ENCODE measurements around the gene PCDHA1.
A peak's percentile ranks its signal among the peaks of the same experiment; 100 is the strongest.
"Not testable (repeated sequence)": the region's sequence is repeated elsewhere in the genome, so short reads cannot be mapped to it uniquely, and the experiment has no call there.

Gene PCDHA1

DNA sequence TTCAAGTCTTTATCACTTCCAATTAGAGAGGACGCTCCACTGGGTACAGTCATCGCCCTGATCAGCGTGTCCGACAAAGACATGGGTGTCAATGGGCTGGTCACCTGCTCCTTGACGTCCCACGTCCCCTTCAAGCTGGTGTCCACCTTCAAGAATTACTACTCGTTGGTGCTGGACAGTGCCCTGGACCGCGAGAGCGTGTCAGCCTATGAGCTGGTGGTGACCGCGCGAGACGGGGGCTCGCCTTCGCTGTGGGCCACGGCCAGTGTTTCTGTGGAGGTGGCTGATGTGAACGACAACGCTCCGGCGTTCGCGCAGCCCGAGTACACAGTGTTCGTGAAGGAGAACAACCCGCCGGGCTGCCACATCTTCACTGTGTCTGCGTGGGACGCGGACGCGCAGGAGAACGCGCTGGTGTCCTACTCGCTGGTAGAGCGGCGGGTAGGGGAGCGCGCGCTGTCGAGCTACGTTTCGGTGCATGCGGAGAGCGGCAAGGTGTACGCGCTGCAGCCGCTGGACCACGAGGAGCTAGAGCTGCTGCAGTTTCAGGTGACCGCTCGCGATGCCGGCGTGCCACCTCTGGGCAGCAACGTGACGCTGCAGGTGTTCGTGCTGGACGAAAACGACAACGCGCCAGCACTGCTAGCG is 22.4 kb downstream of the PCDHA1 start:
- not testable (repeated sequence) for DNase-seq (ENCODE audit: low read depth in 2 of 3, low spot score in 1 of 3)

GRCh38 chr5:140808889-140809291 is 22.9 kb downstream of the PCDHA1 start:
- no peak for DNase-seq (ENCODE audit: low read depth in 2 of 3, low spot score in 1 of 3)

DNA sequence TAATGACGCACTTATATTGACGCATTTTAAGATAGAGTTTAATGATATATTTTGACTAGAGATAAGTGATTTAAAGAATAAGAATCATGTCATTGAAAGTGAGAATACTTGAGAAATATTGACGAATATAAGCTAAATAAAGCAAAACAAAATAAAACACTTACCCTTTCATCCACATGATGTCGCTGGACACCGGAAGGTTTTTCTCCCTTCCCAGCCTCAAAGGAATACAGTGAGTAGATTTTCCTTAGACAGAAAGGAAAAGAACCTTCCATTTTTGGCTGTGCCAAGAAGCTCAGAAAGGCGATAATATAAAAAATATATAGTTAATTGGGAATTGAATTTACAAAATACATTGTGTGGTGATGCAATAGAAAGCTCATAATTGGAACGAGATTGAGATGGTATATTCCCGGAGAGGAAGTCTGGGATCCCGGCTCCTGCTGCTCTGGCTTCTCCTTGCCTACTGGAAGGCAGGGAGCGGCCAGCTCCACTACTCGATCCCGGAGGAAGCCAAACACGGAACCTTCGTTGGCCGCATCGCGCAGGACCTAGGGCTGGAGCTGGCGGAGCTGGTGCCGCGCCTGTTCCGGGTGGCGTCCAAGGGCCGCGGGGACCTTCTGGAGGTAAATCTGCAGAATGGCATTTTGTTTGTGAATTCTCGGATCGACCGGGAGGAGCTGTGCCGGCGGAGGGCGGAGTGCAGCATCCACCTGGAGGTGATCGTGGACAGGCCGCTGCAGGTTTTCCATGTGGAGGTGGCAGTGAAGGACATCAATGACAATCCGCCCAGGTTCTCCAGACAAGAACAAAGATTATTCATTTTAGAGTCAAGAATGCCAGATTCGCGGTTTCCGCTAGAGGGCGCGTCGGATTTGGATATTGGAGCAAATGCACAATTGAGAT is 35.7 kb downstream of the PCDHA1 start, which contains the start of gene PCDHA5:
Gene PCDHA5 (plus strand): TSS at position 239 of the 906 bp plus-strand sequence.
- peak in 2 of 3 donors; percentile 15 to 34 for DNase-seq (ENCODE audit: low read depth in 2 of 3, low spot score in 1 of 3)

DNA sequence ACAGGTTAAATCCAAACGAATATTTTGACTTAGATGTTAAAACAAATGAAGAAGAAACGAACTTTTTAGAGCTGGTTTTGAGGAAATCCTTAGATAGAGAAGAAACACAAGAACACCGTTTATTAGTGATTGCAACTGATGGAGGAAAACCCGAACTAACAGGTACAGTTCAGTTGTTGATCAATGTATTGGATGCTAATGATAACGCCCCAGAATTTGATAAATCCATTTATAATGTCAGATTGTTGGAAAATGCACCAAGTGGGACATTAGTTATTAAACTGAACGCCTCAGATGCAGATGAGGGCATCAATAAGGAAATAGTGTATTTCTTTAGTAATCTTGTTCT is 36.3 kb downstream of the PCDHA1 start:
- no peak for DNase-seq (ENCODE audit: low read depth in 2 of 3, low spot score in 1 of 3)

- not testable (repeated sequence) for DNase-seq (ENCODE audit: low read depth in 2 of 3, low spot score in 1 of 3)
These were observed 37.0 kb downstream of the PCDHA1 start for GRCh38 chr5:140822969-140823368.

GRCh38 chr5:140823475-140823874 is 37.5 kb downstream of the PCDHA1 start:
- no peak for DNase-seq (ENCODE audit: low read depth in 2 of 3, low spot score in 1 of 3)

GRCh38 chr5:140827704-140828361 is 41.9 kb downstream of the PCDHA1 start, which contains the start of gene PCDHA6:
Gene PCDHA6, plus strand, starts transcription at chr5:140827960. Its CDS starts 132 bp downstream, at chr5:140828092.
- DNase-seq (ENCODE audit: low read depth in 2 of 3, low spot score in 1 of 3), result no peak

- DNase-seq (ENCODE audit: low read depth in 2 of 3, low spot score in 1 of 3), result no peak
These were observed 42.4 kb downstream of the PCDHA1 start for GRCh38 chr5:140828362-140828737.

DNA sequence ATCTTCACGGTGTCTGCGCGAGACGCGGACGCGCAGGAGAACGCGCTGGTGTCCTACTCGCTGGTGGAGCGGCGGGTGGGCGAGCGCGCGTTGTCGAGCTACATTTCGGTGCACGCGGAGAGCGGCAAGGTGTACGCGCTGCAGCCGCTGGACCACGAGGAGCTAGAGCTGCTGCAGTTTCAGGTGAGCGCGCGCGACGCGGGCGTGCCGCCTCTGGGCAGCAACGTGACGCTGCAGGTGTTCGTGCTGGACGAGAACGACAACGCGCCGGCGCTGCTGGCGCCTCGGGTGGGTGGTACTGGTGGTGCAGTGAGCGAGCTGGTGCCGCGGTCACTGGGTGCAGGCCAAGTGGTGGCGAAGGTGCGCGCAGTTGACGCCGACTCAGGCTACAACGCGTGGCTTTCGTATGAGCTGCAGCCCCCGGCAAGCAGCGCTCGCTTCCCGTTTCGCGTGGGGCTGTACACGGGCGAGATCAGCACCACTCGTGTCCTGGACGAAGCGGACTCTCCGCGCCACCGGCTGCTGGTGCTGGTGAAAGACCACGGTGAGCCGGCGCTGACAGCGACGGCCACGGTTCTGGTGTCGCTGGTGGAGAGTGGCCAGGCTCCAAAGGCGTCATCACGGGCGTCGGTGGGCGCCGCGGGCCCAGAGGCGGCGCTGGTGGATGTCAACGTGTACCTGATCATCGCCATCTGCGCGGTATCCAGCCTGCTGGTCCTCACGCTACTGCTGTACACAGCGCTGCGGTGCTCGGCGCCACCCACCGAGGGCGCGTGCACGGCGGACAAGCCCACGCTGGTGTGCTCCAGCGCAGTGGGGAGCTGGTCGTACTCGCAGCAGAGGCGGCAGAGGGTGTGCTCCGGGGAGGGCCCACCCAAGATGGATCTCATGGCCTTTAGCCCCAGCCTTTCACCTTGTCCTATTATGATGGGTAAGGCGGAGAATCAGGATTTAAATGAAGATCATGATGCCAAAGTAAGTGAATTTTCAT is 43.9 kb downstream of the PCDHA1 start:
- not testable (repeated sequence) for DNase-seq (ENCODE audit: low read depth in 2 of 3, low spot score in 1 of 3)

GRCh38 chr5:140833993-140834392 is 48.1 kb downstream of the PCDHA1 start, which contains the start of gene PCDHA7:
Gene PCDHA7, plus strand, starts transcription at chr5:140834269. Its CDS starts 115 bp downstream, at chr5:140834384.
- no peak for DNase-seq (ENCODE audit: low read depth in 2 of 3, low spot score in 1 of 3)

- not testable (repeated sequence) for DNase-seq (ENCODE audit: low read depth in 2 of 3, low spot score in 1 of 3)
These were observed 48.6 kb downstream of the PCDHA1 start for GRCh38 chr5:140834439-140835008.

DNA sequence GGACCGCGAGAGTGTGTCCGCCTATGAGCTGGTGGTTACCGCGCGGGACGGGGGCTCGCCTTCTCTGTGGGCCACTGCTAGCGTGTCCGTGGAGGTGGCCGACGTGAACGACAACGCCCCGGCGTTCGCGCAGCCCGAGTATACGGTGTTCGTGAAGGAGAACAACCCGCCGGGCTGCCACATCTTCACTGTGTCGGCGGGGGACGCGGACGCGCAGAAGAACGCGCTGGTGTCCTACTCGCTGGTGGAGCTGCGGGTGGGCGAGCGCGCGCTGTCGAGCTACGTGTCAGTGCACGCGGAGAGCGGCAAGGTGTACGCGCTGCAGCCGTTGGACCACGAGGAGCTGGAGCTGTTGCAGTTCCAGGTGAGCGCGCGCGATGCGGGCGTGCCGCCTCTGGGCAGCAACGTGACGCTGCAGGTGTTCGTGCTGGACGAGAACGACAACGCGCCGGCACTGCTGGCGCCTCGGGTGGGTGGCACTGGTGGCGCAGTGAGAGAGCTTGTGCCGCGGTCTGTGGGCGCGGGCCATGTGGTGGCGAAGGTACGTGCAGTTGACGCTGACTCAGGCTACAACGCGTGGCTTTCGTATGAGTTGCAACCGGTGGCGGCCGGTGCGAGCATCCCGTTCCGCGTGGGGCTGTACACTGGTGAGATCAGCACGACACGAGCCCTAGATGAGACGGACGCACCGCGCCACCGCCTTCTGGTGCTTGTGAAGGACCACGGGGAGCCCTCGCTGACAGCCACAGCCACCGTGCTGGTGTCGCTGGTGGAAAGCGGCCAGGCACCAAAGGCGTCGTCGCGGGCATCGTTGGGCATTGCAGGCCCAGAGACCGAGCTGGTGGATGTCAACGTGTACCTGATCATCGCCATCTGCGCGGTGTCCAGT is 49.9 kb downstream of the PCDHA1 start:
- DNase-seq (ENCODE audit: low read depth in 2 of 3, low spot score in 1 of 3), result no peak

GRCh38 chr5:140840978-140841962 is 55.3 kb downstream of the PCDHA1 start, which contains the start of gene PCDHA8:
Gene PCDHA8, plus strand, starts transcription at chr5:140841187. Its CDS starts 135 bp downstream, at chr5:140841322.
- peak in 1 of 3 donors; percentile 3 for DNase-seq (ENCODE audit: low read depth in 2 of 3, low spot score in 1 of 3)

DNA sequence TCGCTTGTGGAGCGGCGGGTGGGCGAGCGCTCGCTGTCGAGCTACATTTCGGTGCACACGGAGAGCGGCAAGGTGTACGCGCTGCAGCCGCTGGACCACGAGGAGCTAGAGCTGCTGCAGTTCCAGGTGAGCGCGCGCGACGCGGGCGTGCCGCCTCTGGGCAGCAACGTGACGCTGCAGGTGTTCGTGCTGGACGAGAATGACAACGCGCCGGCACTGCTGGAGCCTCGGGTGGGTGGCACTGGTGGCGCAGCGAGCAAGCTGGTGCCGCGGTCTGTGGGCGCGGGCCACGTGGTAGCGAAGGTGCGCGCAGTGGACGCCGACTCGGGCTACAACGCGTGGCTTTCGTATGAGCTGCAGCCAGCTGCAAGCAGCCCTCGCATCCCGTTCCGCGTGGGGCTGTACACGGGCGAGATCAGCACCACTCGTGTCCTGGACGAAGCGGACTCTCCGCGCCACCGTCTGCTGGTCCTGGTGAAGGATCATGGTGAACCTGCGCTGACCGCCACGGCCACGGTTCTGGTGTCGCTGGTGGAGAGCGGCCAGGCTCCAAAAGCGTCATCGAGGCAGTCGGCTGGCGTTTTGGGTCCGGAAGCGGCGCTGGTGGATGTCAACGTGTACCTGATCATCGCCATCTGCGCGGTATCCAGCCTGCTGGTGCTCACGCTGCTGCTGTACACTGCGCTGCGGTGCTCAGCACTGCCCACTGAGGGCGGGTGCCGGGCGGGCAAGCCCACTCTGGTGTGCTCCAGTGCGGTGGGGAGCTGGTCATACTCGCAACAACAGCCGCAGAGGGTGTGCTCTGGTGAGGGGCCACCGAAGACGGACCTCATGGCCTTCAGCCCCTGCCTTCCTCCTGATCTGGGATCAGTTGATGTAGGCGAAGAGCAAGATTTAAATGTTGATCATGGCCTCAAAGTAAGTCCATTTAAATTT is 57.1 kb downstream of the PCDHA1 start:
- no peak for DNase-seq (ENCODE audit: low read depth in 2 of 3, low spot score in 1 of 3)

- DNase-seq (ENCODE audit: low read depth in 2 of 3, low spot score in 1 of 3), result not testable (repeated sequence)
These were observed 62.5 kb downstream of the PCDHA1 start, which contains the start of gene PCDHA9 for GRCh38 chr5:140848139-140849102. Gene PCDHA9, plus strand, starts transcription at chr5:140848382. Its CDS starts 114 bp downstream, at chr5:140848496.

Measured in stimulated activated CD4-positive, alpha-beta T cell treated with anti-CD3 and anti-CD28 coated beads, Interleukin-12 subunit alpha, Interleukin-12 subunit beta, amount 100 ng/mL, for 48 hours (primary cell).